NCI-H2196 (cell line): ENCODE data around the gene TNIK.
"Not testable (repeated sequence)": the region's sequence is repeated elsewhere in the genome, so short reads cannot be mapped to it uniquely, and the experiment has no call there.

Experiments
- DNase-seq: peaks from one replicate; lab custom pipeline; 2025; ENCODE audit not compliant: unreplicated experiment; lab: John Stamatoyannopoulos, UW

TNIK gene

GRCh38 chr3:171266034-171266739, 194.0 kb downstream of the TNIK start:
- DNase-seq = no peak

- DNase-seq = no peak
Measured at GRCh38 chr3:171264758-171265157, 195.4 kb downstream of the TNIK start.

DNA sequence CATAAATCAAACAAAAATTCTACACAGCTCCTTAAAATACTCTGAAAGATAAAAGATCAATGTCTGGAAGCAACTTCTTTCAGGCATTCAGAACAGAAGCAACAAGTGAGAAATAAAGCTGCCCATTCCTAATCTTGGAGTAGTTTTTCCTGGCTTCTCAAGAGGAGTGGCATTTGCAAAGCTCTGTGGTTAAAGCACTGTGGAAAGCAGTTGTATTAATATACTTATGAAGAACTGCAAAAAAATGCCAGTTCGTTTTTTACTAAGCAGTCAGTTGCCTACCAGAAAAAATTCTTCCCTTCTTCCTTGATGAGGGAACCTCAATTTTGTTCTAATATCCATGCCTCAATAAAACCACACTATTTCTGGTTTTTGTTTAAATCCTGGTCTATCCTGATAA, 197.8 kb downstream of the TNIK start:
- no peak for DNase-seq

GRCh38 chr3:171261487-171261886, 198.7 kb downstream of the TNIK start:
- DNase-seq = peak; percentile 31

- DNase-seq = no peak
Measured at GRCh38 chr3:171260899-171261298, 199.3 kb downstream of the TNIK start.

GRCh38 chr3:171260466-171260865, 199.7 kb downstream of the TNIK start:
- DNase-seq = no peak

- no peak for DNase-seq
Measured at GRCh38 chr3:171258316-171258715, 201.9 kb downstream of the TNIK start.

- no peak for DNase-seq
Measured at GRCh38 chr3:171257251-171258203, 202.7 kb downstream of the TNIK start.

DNA sequence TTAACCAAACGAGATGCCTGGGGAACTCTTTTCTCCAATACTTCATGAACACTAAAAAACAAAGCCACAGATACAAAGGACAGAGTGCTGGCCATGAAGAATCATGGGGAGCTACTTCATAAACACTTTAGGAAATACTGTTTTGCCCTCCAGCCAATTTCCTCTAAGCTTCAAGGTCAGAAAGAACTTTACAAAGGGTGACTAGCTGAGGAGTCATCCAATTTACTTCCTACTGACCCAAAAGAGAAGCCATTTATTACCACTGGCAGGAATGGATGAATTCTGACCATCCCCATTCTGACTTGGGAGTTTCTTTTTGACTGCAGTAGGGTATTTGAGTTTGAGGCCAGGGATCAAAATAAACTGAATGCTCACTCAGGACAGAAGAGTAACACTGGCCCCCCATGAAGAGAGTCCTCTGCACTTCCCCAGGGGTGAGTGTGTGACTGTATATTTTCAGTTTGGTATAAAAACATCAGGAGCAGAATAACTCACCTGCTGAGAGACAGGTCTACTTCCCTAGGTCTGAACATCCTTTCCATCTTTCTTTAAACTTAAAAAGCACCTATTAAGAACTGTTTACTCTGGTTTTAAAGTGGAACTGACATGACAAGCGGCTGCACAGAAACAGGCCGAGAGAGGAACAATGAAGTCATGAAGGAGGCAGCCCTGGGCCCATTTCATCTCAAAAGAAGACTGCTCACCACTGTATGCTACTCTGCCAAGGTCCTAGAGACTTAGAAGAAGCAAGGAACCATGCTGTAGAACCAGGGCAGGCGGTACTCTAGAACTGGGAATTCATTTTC, 203.6 kb downstream of the TNIK start:
- no peak for DNase-seq

GRCh38 chr3:171255236-171255806, 204.9 kb downstream of the TNIK start:
- peak; percentile 32 for DNase-seq

GRCh38 chr3:171254315-171254714, 205.9 kb downstream of the TNIK start:
- DNase-seq = no peak

GRCh38 chr3:171251835-171252234, 208.4 kb downstream of the TNIK start:
- no peak for DNase-seq

GRCh38 chr3:171250444-171250843, 209.8 kb downstream of the TNIK start:
- DNase-seq = no peak

DNA sequence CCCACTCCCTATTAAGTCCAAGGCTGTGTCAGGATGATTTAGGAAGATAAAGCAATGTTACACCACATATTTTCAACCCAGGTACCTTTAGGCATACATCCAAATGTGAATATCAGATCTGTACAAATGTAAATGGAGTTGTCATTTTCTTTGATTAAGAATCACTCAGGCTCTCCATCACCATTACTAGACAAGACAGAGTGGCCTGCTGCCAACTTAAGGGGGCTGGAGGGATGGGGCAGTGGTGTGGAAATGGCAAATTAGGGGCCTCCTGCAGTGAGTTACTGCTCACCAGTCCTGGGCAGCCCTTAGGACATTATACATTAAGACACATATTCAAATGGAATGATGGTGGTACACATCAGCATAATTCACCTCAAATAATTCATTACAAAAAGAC, 211.0 kb downstream of the TNIK start:
- DNase-seq = no peak

DNA sequence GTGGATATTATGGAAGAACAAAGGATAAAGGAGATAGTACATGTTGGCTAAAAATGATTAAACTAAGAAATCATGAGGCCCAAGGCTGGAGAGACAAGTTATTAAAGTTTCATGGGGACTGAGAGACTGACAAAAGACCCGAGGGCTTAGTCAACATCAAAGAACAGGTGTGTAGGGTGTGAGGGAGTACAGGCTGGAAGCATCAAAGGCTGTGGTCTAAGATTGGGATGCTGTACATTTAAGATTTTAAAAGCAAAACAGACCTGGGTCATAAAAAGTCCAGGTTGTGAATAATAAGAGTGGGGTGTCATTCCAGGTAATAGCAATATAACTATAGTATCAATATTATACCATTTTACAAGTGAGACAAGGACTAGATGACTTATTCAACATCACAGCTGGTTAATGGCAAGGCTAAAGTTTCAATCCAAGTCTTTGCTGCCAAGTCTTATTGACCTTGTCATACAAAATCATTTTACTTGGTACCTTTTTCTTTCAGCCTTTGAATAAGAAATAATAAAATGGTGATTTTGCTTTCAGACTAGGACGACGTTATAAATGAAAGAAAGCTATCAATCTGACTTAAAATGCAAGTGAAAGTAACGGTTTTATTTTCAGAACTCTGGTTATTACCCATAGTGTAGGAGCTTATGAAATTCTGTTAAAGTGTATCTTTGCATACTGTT, 211.6 kb downstream of the TNIK start:
- DNase-seq = no peak

DNA sequence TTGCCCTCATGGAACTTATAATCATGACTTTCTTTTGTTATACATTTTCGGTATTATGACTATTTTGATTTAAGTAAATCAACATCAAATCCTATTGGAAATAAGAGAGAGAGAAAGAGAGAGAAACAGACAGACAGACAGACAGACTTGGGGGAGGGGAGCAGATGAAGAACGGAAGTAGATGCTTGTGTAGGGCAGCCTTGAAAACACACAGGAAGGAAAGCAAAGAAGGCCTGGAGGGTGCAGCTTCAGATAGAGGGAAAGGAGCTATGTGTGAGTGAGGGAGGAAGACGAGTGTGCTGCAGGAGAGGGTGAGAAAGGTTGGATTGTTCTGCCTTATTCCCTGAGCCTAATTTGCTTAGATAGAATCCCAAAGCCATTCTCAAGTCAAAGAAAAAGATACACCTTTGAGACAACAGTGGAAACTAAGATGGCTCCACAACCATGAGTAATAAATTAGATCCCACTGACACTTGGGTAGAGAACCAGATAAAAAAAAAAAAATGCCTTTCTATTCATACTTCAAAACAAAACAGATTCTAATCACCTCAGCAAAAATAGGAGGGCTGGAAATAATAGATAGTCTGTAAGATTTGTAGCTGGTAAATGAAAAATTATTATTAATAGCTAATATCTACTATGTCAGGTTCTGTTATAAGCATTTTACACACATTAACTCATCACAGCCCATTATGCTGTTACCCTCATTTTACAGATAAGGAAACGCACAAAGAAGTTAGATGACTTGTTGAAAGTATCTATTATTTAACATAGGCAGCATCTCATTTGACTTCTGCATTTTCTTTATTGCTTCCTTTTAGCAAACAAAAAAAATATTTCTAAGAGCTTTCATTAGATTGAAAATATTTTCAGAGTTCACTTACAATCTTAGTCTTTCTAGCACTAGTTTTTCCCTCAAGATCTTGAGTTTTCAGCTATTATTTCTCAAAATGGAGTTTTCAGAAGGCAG, 214.1 kb downstream of the TNIK start:
- DNase-seq = no peak

GRCh38 chr3:171242951-171243350, 217.3 kb downstream of the TNIK start:
- DNase-seq = no peak

- no peak for DNase-seq
Measured at GRCh38 chr3:171242170-171242569, 218.0 kb downstream of the TNIK start.

DNA sequence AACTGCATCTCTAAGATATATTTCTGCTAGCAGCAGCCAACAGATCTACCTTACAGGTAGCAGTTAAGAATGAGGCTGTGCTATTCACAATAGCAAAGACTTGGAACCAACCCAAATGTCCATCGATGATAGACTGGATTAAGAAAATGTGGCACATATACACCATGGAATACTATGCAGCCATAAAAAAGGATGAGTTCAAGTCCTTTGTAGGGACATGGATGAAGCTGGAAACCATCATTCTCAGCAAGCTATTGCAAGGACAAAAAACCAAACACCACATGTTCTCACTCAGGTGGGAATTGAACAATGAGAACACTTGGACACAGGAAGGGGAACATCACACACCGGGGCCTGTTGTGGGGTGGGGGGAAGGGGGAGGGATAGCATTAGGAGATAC, 218.6 kb downstream of the TNIK start:
- DNase-seq = not testable (repeated sequence)
